ENCODE measurements around the gene ABCC1.

Gene ABCC1

GRCh38 chr16:16003719-16004313 is 54.4 kb downstream of the ABCC1 start:
- no peak for TF ChIP-seq CTCF (IDR thresholded peaks at IDR 0.05; ENCODE audit: low read depth, low read length, missing control alignments)
- DNase-seq (ENCODE audit: low read depth): no peak
- H3K4me3 ChIP-seq (ENCODE audit: low read depth, low read length): no peak overlapping the region

GRCh38 chr16:16004314-16004749 is 54.9 kb downstream of the ABCC1 start:
- no peak for DNase-seq (ENCODE audit: low read depth)
- H3K4me3 ChIP-seq (ENCODE audit: low read depth, low read length): no peak overlapping the region
- TF ChIP-seq CTCF (IDR thresholded peaks at IDR 0.05; ENCODE audit: low read depth, low read length, missing control alignments): no peak

GRCh38 chr16:16005721-16006120 is 56.3 kb downstream of the ABCC1 start:
- H3K4me3 ChIP-seq (ENCODE audit: low read depth, low read length): no peak overlapping the region
- DNase-seq (ENCODE audit: low read depth): no peak
- no peak for TF ChIP-seq CTCF (IDR thresholded peaks at IDR 0.05; ENCODE audit: low read depth, low read length, missing control alignments)

- DNase-seq (ENCODE audit: low read depth): no peak
- H3K4me3 ChIP-seq (ENCODE audit: low read depth, low read length): no peak overlapping the region
- no peak for TF ChIP-seq CTCF (IDR thresholded peaks at IDR 0.05; ENCODE audit: low read depth, low read length, missing control alignments)
Observed at GRCh38 chr16:16006650-16007049, 57.2 kb downstream of the ABCC1 start.

GRCh38 chr16:16007743-16008111 is 58.3 kb downstream of the ABCC1 start:
- DNase-seq (ENCODE audit: low read depth): peak; percentile 94
- TF ChIP-seq CTCF (IDR thresholded peaks at IDR 0.05; ENCODE audit: low read depth, low read length, missing control alignments): no peak
- peak overlapping the region; percentile 23; the same call in 1 of the 2 replicates for H3K4me3 ChIP-seq (ENCODE audit: low read depth, low read length)

- no peak for DNase-seq (ENCODE audit: low read depth)
- no peak for TF ChIP-seq CTCF (IDR thresholded peaks at IDR 0.05; ENCODE audit: low read depth, low read length, missing control alignments)
- H3K4me3 ChIP-seq (ENCODE audit: low read depth, low read length): no peak overlapping the region
Observed at GRCh38 chr16:16008666-16009065, 59.2 kb downstream of the ABCC1 start.

- no peak for TF ChIP-seq CTCF (IDR thresholded peaks at IDR 0.05; ENCODE audit: low read depth, low read length, missing control alignments)
- no peak overlapping the region for H3K4me3 ChIP-seq (ENCODE audit: low read depth, low read length)
- no peak for DNase-seq (ENCODE audit: low read depth)
Observed at GRCh38 chr16:16009401-16009800, 60.0 kb downstream of the ABCC1 start.
